ENCODE results near the gene RALY.

RALY gene

DNA sequence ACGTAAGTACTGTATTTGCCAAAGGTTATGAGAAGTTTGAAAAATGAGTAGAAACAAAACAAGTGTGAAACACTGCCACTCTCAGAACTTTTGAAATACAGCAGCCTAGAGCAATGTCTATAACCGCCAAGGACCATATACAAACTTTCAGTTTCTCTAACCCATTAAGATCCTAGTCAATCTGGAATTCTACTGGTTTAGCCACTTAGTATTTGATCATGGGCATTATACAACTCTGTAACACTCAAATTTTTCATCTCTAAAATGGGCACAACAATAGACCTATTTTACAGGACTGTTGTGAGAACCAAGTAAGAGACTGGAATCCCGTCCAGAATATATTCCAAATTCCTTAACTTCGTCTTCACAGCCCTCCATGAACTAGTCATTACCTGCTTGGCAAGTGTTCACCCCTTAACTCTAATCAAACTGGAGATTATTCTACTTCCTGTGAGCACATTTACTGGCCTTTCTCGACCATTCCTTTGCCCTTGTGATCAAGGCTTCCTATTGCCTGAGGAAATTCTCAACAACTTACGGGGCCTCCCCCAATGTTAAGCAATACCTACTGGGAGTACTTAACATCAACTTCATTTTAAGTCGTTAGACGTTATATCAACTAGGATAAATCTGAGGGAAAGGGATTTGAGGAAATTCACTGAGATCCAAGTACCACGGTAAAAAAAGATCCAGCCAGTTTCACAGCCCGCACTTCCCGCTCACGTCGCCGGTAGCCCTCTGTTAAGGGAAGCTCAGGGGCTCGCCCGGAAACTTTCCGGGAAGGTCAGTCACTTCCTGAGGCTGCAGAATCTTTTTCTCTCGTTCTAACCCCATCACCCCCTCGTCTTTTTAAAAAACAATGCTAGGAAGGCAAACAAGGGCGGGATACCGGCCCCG is 117.3 kb downstream of the RALY start:
- Mint-ChIP-seq H3K4me3 (peak overlapping the region; percentile 96), H3K36me3 (ENCODE audit: low read depth) (peaks cover 39% of the 10 kb centered on the region), H3K27me3 (no peaks in the 10 kb centered on the region), H3K27ac (peak overlapping the region; percentile 91), H3K4me1 (ENCODE audit: low read depth) (peaks cover 46% of the 10 kb centered on the region), H3K9me3 (no peaks in the 10 kb centered on the region)
- intact Hi-C loops (cut with micrococcal nuclease): loop anchor here (5.0 kb wide), 1 partner anchor 119 kb away; the partner anchor contains the start of gene RALY

DNA sequence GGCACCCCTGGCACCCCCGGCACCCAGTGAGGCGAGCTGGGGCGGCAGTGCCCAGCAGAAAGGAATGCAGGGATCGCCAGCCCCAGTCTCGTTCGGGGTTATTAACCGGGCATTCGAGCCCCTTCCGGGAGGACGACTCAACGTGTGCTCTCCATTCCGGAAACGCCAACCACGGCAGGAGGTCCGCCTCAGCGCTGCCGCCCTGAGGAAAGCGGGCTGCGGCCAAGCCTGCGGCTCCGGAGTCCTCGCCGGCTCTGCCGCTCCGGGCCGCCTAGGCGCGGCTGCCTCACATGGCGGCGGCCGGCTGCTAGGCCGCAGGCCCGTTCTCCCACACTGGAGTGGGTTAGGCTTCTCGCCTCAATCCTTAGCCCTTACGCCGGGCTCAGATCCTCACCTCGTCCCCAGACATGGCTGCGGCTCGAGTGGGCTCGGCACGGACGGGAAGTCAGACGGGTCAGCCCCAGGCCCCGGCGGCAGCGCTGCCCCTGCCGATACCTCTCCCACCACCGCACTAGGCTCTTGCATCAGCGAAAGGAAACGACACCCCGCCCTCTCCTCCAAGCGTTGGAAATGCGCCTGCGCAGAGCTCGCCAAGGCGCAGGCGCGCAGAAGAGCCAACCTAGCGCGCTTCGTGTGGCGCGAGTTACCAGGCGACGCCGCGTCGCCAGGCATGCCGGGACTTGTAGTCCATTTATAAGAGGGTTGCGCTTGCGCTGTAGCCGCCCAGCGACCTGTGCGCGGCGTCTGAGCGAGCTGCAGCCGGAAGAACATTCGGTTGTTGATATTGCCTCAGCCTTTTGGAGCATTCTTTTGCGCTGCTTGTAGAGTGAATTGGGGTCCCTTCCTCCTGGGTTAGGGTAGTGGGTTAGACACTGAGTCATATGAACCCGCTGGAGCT is 118.2 kb downstream of the RALY start, which contains the start of gene EIF2S2:
TSS of gene EIF2S2 (minus strand) at position 542 of the 898 bp plus-strand sequence. CDS start at position 409, 133 bp downstream.
- H3K4me3 Mint-ChIP-seq: peak within 1 kb of the TSS; percentile 96
- intact Hi-C loops (cut with micrococcal nuclease): loop anchor here (1.0 to 5.0 kb wide), 2 partner anchors 120 to 300 kb away; partner anchors contain the start of gene RALY
- H3K36me3 Mint-ChIP-seq (ENCODE audit: low read depth): peaks cover 32% of the 10 kb centered on the region
- peaks cover 40% of the 10 kb centered on the region for H3K4me1 Mint-ChIP-seq (ENCODE audit: low read depth)
- H3K27ac Mint-ChIP-seq: peak within 1 kb of the TSS; percentile 91
- H3K27me3 Mint-ChIP-seq: no peaks in the 10 kb centered on the region
- no peaks in the 10 kb centered on the region for H3K9me3 Mint-ChIP-seq

- peaks cover 29% of the 10 kb centered on the region for H3K36me3 Mint-ChIP-seq (ENCODE audit: low read depth)
- H3K4me1 Mint-ChIP-seq (ENCODE audit: low read depth): peaks cover 33% of the 10 kb centered on the region
- peak overlapping the region; percentile 96 for H3K4me3 Mint-ChIP-seq
- H3K9me3 Mint-ChIP-seq: no peaks in the 10 kb centered on the region
- H3K27me3 Mint-ChIP-seq: no peaks in the 10 kb centered on the region
- H3K27ac Mint-ChIP-seq: peak overlapping the region; percentile 91
- intact Hi-C loops (cut with micrococcal nuclease): loop anchor here (1.0 to 5.0 kb wide), 2 partner anchors 120 to 300 kb away; partner anchors contain the start of gene RALY
These were observed 118.9 kb downstream of the RALY start for GRCh38 chr20:34112600-34113101.

DNA sequence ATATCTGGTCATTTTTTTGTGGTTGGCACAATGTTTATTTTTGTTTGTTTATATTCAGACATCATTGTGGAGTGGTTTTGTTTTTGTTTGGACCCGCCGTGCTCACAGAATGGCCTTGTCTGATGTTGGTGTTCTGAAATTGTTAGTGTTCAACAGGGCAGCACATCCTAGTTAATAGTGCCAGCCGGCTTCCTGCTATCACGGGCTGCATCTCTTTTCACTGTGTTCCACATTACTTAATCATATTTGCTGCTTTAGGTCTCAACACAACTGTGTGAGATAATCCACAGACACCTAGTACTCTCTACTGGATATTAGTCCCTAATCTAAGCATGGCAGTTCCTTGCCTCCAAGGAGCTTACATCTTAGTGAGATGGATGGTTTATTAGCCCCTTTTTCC is 121.1 kb downstream of the RALY start:
- Mint-ChIP-seq H3K36me3 (ENCODE audit: low read depth) (peaks cover 13% of the 10 kb centered on the region), H3K27ac (no peak overlapping the region), H3K4me1 (ENCODE audit: low read depth) (peaks cover 20% of the 10 kb centered on the region), H3K4me3 (no peak overlapping the region), H3K27me3 (no peaks in the 10 kb centered on the region), H3K9me3 (no peaks in the 10 kb centered on the region)
- intact Hi-C loops (cut with micrococcal nuclease): loop anchor here (5.0 kb wide), 1 partner anchor 123 kb away; the partner anchor contains the start of gene RALY

DNA sequence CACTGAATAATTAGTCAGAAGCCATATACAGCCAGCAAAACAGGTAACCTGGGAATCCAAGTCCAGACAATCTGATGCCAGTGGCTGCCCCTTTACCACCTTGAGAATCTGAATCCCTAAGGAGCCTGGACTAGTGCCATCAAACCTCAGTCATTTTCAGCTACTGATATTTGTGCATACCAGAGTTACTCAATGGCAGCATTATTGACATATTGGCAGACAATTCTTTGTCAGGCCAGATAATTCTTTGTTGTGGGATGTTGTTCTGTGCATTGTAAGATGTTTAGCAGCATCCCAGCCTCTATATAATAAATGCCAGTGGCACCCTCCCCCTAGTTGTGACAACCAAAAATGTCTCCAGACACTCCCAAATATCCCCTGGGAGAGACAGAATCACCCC is 121.5 kb downstream of the RALY start:
- H3K4me3 Mint-ChIP-seq: no peak overlapping the region
- intact Hi-C loops (cut with micrococcal nuclease): no loop called here
- peaks cover 13% of the 10 kb centered on the region for H3K36me3 Mint-ChIP-seq (ENCODE audit: low read depth)
- peaks cover 17% of the 10 kb centered on the region for H3K4me1 Mint-ChIP-seq (ENCODE audit: low read depth)
- H3K27me3 Mint-ChIP-seq: no peaks in the 10 kb centered on the region
- no peaks in the 10 kb centered on the region for H3K9me3 Mint-ChIP-seq
- no peak overlapping the region for H3K27ac Mint-ChIP-seq

- Mint-ChIP-seq H3K27ac (no peak overlapping the region), H3K27me3 (no peaks in the 10 kb centered on the region), H3K4me1 (ENCODE audit: low read depth) (peaks cover 11% of the 10 kb centered on the region), H3K9me3 (no peaks in the 10 kb centered on the region), H3K36me3 (ENCODE audit: low read depth) (no peaks in the 10 kb centered on the region), H3K4me3 (no peak overlapping the region)
- intact Hi-C loops (cut with micrococcal nuclease): no loop called here
These were observed 126.5 kb downstream of the RALY start for GRCh38 chr20:34120213-34120612.

GRCh38 chr20:34122274-34122980 is 128.7 kb downstream of the RALY start:
- Mint-ChIP-seq H3K4me3 (no peak overlapping the region), H3K36me3 (ENCODE audit: low read depth) (no peaks in the 10 kb centered on the region), H3K27ac (no peak overlapping the region), H3K9me3 (no peaks in the 10 kb centered on the region), H3K27me3 (peaks cover 6% of the 10 kb centered on the region), H3K4me1 (ENCODE audit: low read depth) (peaks cover 11% of the 10 kb centered on the region)
- intact Hi-C loops (cut with micrococcal nuclease): no loop called here

GRCh38 chr20:34123309-34123708 is 129.6 kb downstream of the RALY start:
- Mint-ChIP-seq H3K27me3 (peaks cover 6% of the 10 kb centered on the region), H3K27ac (no peak overlapping the region), H3K9me3 (no peaks in the 10 kb centered on the region), H3K36me3 (ENCODE audit: low read depth) (no peaks in the 10 kb centered on the region), H3K4me1 (ENCODE audit: low read depth) (peaks cover 11% of the 10 kb centered on the region), H3K4me3 (no peak overlapping the region)
- intact Hi-C loops (cut with micrococcal nuclease): no loop called here

DNA sequence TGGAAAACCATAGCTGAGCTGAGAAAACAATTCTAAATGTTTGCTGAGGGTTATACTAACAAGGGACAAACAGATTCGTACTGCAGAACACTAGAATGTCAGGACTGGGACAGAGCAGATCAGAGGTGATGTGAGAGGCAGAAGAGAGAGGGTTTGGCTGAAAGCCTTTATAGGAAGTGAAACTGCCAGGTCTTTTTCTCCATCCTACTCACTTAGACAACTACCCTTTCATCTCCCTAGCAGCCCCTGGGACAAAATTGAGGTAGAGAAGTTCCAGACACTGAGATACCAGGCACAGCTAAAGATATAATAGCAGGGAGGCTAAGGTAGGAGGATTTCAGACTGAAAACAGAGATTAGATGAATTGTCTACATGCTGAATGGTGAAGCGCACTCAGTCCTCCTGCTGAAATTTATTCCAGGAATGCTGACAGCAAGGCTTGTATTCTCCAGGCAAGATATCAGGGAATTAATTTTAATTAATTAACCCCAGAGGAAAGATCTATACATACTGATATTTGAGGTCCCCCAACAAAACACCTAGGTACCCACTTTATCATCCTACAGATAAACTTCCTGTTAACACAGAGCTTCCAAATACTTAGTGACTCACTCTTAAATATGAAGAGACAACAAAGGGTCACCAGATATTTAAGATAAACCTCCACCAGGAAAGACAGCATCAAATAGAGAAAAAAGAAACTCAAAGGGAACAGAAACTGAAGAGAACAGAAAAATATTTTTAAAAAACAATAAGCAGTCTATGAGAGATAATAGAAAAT is 130.9 kb downstream of the RALY start:
- intact Hi-C loops (cut with micrococcal nuclease): loop anchor here (5.0 kb wide), 2 partner anchors 192 to 262 kb away; no protein-coding TSS in a partner anchor
- Mint-ChIP-seq H3K4me3 (no peak overlapping the region), H3K36me3 (ENCODE audit: low read depth) (no peaks in the 10 kb centered on the region), H3K9me3 (no peaks in the 10 kb centered on the region), H3K27ac (no peak overlapping the region), H3K4me1 (ENCODE audit: low read depth) (peaks cover 11% of the 10 kb centered on the region), H3K27me3 (peaks cover 16% of the 10 kb centered on the region)

GRCh38 chr20:34127792-34128191 is 134.1 kb downstream of the RALY start:
- Mint-ChIP-seq H3K4me3 (no peak overlapping the region), H3K36me3 (ENCODE audit: low read depth) (no peaks in the 10 kb centered on the region), H3K27me3 (peaks cover 18% of the 10 kb centered on the region), H3K9me3 (no peaks in the 10 kb centered on the region), H3K27ac (no peak overlapping the region), H3K4me1 (ENCODE audit: low read depth) (peaks cover 11% of the 10 kb centered on the region)
- intact Hi-C loops (cut with micrococcal nuclease): loop anchor here (2.0 to 5.0 kb wide), 3 partner anchors 195 to 265 kb away; no protein-coding TSS in a partner anchor

- intact Hi-C loops (cut with micrococcal nuclease): loop anchor here (1.0 to 5.0 kb wide), 4 partner anchors 59 to 267 kb away; no protein-coding TSS in a partner anchor
- Mint-ChIP-seq H3K9me3 (no peaks in the 10 kb centered on the region), H3K4me3 (no peak overlapping the region), H3K27ac (no peak overlapping the region), H3K27me3 (peaks cover 18% of the 10 kb centered on the region), H3K36me3 (ENCODE audit: low read depth) (no peaks in the 10 kb centered on the region), H3K4me1 (ENCODE audit: low read depth) (peaks cover 5% of the 10 kb centered on the region)
These were observed 135.9 kb downstream of the RALY start for GRCh38 chr20:34129518-34130162.

GRCh38 chr20:34131491-34131890 is 137.8 kb downstream of the RALY start:
- intact Hi-C loops (cut with micrococcal nuclease): no loop called here
- H3K4me3 Mint-ChIP-seq: no peak overlapping the region
- no peaks in the 10 kb centered on the region for H3K4me1 Mint-ChIP-seq (ENCODE audit: low read depth)
- no peaks in the 10 kb centered on the region for H3K9me3 Mint-ChIP-seq
- no peaks in the 10 kb centered on the region for H3K36me3 Mint-ChIP-seq (ENCODE audit: low read depth)
- H3K27me3 Mint-ChIP-seq: peaks cover 17% of the 10 kb centered on the region
- no peak overlapping the region for H3K27ac Mint-ChIP-seq

All from dendritic cell treated with granulocyte-macrophage colony-stimulating factor and Interleukin-4, amounts not matched to agents 40 ng/mL and 50 ng/mL, for 4 days (primary cell).